ENCODE measurements around the gene DMWD.

The DMWD gene

GRCh38 chr19:45767881-45768654 is 24.6 kb downstream of the DMWD start:
- no peaks in the 10 kb centered on the region for H4K20me1 ChIP-seq (ENCODE audit: low read depth, low read length)
- H3K4me2 ChIP-seq (ENCODE audit: low read depth, low read length, poor library complexity, severe bottlenecking), result peak overlapping the region; percentile 98
- H3K9ac ChIP-seq (ENCODE audit: low read length), result peak overlapping the region; percentile 74
- H3K9me2 ChIP-seq (replicated peaks; ENCODE audit: insufficient read depth, low read length), result no peaks in the 10 kb centered on the region
- no peaks in the 10 kb centered on the region for H3K9me3 ChIP-seq (ENCODE audit: insufficient read depth, low read length)
- TF ChIP-seq EZH2phosphoT487 (conservative IDR thresholded peaks at IDR 0.05; ENCODE audit: low read length) (no peak), CTCF (IDR thresholded peaks at IDR 0.05; ENCODE audit: insufficient read depth, low read length, poor library complexity, severe bottlenecking) (no peak)
- peak overlapping the region; percentile 97 for H2AFZ ChIP-seq (ENCODE audit: low read depth, low read length, severe bottlenecking)
- H3K27ac ChIP-seq (ENCODE audit: low read depth, low read length), result no peak overlapping the region
- no peaks in the 10 kb centered on the region for H3K27me3 ChIP-seq (ENCODE audit: low read length)
- H3K36me3 ChIP-seq (ENCODE audit: low read length), result no peaks in the 10 kb centered on the region
- H3K4me3 ChIP-seq (ENCODE audit: insufficient read depth, low read length, poor library complexity, severe bottlenecking), result peak overlapping the region; percentile 86
- no peaks in the 10 kb centered on the region for H3K79me2 ChIP-seq (ENCODE audit: insufficient read depth, low read length)
- no peaks in the 10 kb centered on the region for H3F3A ChIP-seq (ENCODE audit: insufficient read depth)

- no peaks in the 10 kb centered on the region for H3K27me3 ChIP-seq (ENCODE audit: low read length)
- H3K36me3 ChIP-seq (ENCODE audit: low read length), result no peaks in the 10 kb centered on the region
- H3K79me2 ChIP-seq (ENCODE audit: insufficient read depth, low read length), result no peaks in the 10 kb centered on the region
- H3K9ac ChIP-seq (ENCODE audit: low read length), result no peak overlapping the region
- no peaks in the 10 kb centered on the region for H3K9me3 ChIP-seq (ENCODE audit: insufficient read depth, low read length)
- no peaks in the 10 kb centered on the region for H3F3A ChIP-seq (ENCODE audit: insufficient read depth)
- H3K9me2 ChIP-seq (replicated peaks; ENCODE audit: insufficient read depth, low read length), result no peaks in the 10 kb centered on the region
- TF ChIP-seq EZH2phosphoT487 (conservative IDR thresholded peaks at IDR 0.05; ENCODE audit: low read length) (no peak), CTCF (IDR thresholded peaks at IDR 0.05; ENCODE audit: insufficient read depth, low read length, poor library complexity, severe bottlenecking) (no peak)
- no peak overlapping the region for H3K27ac ChIP-seq (ENCODE audit: low read depth, low read length)
- H4K20me1 ChIP-seq (ENCODE audit: low read depth, low read length), result no peaks in the 10 kb centered on the region
- H2AFZ ChIP-seq (ENCODE audit: low read depth, low read length, severe bottlenecking), result no peak overlapping the region
- H3K4me3 ChIP-seq (ENCODE audit: insufficient read depth, low read length, poor library complexity, severe bottlenecking), result no peak overlapping the region
- H3K4me2 ChIP-seq (ENCODE audit: low read depth, low read length, poor library complexity, severe bottlenecking), result no peak overlapping the region
Observed at GRCh38 chr19:45767410-45767880, 25.2 kb downstream of the DMWD start.

- Histone ChIP-seq H3K9ac (ENCODE audit: low read length) (no peak overlapping the region), H3K36me3 (ENCODE audit: low read length) (no peaks in the 10 kb centered on the region), H3K27me3 (ENCODE audit: low read length) (no peaks in the 10 kb centered on the region), H3F3A (ENCODE audit: insufficient read depth) (no peaks in the 10 kb centered on the region), H2AFZ (ENCODE audit: low read depth, low read length, severe bottlenecking) (no peak overlapping the region), H3K27ac (ENCODE audit: low read depth, low read length) (no peak overlapping the region), H3K9me3 (ENCODE audit: insufficient read depth, low read length) (no peaks in the 10 kb centered on the region), H3K4me3 (ENCODE audit: insufficient read depth, low read length, poor library complexity, severe bottlenecking) (no peak overlapping the region), H3K79me2 (ENCODE audit: insufficient read depth, low read length) (no peaks in the 10 kb centered on the region), H4K20me1 (ENCODE audit: low read depth, low read length) (no peaks in the 10 kb centered on the region), H3K4me2 (ENCODE audit: low read depth, low read length, poor library complexity, severe bottlenecking) (no peak overlapping the region), H3K9me2 (replicated peaks; ENCODE audit: insufficient read depth, low read length) (no peaks in the 10 kb centered on the region)
- no peak for TF ChIP-seq CTCF (IDR thresholded peaks at IDR 0.05; ENCODE audit: insufficient read depth, low read length, poor library complexity, severe bottlenecking)
- no peak for TF ChIP-seq EZH2phosphoT487 (conservative IDR thresholded peaks at IDR 0.05; ENCODE audit: low read length)
Observed at GRCh38 chr19:45766869-45767346, 25.7 kb downstream of the DMWD start.

Data from SU-DHL-6 (cell line).